HG02884 (cell line): ENCODE results near the gene ABCC4.
A peak's percentile ranks its signal among the peaks of the same experiment; 100 is the strongest.

Experiments used
- ATAC-seq: cut with Tn5 transposase; IDR thresholded peaks from one replicate; pipeline ENCODE4 v1.9.1; 2021; ENCODE audit warnings: mild to moderate bottlenecking, moderate library complexity; ENCODE audit not compliant: unreplicated experiment

Gene ABCC4

DNA sequence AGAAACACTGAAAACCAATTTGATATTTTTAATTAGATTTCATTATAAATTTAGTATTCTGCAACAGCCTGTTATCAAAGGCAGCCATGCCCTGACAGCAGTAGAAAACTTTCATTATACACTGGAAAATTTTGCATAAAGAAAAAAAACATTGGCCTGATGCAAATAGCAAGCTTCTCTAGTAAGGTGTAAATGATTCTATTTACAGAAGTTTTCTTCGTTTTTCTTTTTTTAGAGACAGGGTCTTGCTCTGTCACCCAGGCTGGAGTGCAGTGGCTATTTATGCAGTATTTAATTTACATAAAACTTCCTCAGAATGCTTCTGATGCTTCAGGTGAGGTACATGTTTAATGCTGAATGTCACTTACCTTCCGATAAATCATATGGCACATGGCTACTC, 67.0 kb downstream of the ABCC4 start:
- peak; percentile 79 for ATAC-seq

GRCh38 chr13:95233026-95233635, 68.1 kb downstream of the ABCC4 start:
- no peak for ATAC-seq

- ATAC-seq = no peak
Measured at GRCh38 chr13:95231393-95231792, 69.9 kb downstream of the ABCC4 start.

- no peak for ATAC-seq
Measured at GRCh38 chr13:95229855-95230254, 71.4 kb downstream of the ABCC4 start.

- no peak for ATAC-seq
Measured at GRCh38 chr13:95228130-95228529, 73.1 kb downstream of the ABCC4 start.

- peak; percentile 91 for ATAC-seq
Measured at GRCh38 chr13:95226932-95227695, 74.1 kb downstream of the ABCC4 start.

- no peak for ATAC-seq
Measured at GRCh38 chr13:95226476-95226875, 74.8 kb downstream of the ABCC4 start.

GRCh38 chr13:95226050-95226449, 75.2 kb downstream of the ABCC4 start:
- ATAC-seq = no peak

GRCh38 chr13:95224064-95224463, 77.2 kb downstream of the ABCC4 start:
- no peak for ATAC-seq

- no peak for ATAC-seq
Measured at GRCh38 chr13:95222733-95223018, 78.6 kb downstream of the ABCC4 start.

DNA sequence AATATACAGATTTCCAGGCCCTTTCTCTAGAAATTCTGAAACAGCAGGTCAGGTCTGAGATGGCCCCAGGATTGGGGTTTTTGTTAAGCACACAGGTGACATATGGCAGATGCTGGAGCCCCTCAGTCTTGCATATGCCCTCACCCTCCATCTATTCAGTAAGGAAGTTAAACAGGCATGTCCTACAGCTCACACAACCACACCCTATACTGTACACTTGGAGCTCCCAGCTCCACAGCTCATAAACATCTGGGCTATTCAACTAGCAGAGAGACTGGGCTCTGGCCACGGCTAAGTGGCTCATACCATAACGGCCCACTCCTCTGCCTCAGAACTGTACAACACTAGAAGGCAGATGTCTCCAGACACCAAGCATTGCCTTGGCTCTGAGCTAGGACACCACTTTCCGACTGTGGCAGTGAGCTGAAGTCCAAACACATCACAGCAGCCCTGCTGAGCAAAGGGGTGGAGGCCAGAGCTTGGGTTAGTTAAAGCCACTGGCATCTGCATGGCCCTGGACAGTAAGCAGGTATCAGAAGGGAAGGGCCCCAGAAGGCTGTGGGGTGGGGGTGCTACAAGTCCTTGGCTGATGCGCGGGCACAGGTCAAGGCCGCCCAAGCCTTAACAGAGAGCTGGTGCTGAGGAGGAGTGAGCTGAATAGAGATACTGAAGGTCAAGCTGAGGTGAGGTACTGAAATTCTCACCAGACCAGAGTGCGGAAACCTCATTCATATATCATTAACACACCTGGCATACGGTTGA, 79.1 kb downstream of the ABCC4 start:
- no peak for ATAC-seq

- no peak for ATAC-seq
Measured at GRCh38 chr13:95220611-95221010, 80.6 kb downstream of the ABCC4 start.

DNA sequence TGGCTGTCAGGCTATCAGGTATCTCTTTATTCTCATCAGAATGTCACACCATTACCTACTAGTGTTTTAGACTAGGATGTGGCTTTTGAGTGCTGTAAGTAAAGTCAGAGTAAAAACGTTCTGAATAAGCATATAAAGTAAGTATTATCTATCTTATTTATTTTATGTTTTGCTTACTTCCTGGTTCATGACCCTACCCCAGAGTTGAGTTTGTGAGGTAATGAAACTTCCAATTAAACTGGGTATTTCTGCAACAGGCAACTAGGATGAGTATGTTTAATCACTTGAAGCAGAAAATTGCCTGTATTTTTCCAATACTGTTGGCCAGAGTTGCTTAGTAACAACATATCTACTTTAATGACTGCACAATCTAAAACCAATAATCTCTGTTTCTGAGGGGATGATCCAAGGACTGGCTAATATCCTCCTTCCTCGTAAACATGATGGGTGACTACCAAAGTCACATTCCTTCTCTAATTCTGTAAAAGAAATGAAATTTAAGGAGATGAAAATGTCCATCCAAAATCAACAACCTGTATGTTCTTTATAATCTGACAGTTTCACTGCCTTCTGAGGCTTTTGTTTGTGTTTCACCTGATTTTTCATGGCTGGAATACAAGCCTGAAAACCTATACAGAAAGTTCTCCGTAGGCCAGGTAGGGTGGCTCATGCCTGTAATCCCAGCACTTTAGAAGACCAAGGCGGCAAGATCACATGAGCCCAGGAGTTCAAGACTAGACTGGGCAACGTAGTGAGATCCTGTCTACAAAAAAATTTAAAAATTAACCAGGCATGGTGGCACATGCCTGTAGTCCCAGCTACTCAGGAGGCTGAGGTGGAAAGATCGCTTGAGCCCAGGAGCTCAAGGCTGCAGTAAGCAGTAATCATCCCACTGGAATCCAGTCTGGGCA, 83.1 kb downstream of the ABCC4 start:
- no peak for ATAC-seq

DNA sequence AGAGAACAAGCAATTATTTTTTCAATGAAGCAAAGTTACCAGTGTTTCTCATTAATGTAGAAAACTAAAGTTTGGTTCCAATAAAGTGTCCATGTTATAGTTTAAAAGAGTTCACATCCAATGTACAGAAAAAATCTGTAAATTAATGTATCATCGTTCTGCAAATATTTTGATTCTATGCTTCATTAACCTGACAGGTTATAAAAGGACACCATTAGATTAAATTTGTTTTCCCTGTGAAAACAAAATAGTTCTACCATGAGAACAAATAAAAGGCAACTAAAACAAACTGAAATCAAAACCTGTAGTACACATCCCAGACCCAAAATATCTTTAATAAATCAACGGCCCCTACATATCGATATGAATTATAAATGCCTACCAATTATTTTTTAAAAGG, 85.1 kb downstream of the ABCC4 start:
- no peak for ATAC-seq

- ATAC-seq = no peak
Measured at GRCh38 chr13:95212983-95213850, 88.0 kb downstream of the ABCC4 start.

DNA sequence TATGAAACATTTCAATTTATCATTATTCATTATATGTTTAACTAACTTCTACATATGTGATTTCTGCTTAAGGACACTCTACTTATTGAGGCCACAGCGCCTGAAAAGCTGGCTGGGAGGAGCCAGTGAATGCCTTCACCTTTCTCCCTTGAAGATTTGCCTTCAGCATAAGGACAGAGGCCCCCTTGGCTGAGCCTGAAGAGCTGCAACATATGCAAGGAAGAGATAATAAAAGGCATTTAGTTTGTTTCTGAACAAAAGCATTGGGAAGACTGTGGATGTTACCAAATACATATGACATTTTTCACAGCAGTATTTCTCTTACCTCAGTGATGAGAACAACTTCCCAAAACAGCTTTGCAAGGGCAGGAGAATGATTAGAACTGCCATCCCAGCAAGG, 92.1 kb downstream of the ABCC4 start:
- ATAC-seq = no peak

DNA sequence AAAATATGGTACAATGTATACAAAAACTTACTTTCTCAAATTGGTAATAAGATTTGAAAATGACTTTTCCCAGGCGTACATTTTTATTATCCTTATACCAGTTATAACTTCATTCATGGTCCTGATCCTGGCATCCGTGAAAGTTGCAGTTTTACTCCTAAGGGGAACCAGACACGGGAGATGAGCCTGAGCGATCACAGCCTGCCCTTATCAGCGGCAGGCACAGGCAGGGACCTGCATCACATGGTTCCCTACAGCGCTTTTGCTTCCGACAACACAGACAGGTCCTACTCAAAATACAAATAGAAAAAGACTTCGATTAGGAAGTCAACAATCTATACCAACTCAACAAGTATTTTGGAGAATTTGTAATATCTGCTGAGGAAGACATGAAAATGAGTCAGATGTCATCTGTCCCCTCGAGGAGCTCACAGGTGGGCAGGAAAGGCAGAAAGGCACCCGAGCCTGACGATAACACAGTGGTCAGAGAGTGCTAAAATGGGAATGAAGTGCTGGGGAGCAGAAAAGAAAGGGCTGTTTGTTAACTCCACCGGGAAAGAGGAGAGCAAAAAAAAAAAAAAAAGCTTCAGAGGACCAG, 93.4 kb downstream of the ABCC4 start:
- ATAC-seq = peak; percentile 89

DNA sequence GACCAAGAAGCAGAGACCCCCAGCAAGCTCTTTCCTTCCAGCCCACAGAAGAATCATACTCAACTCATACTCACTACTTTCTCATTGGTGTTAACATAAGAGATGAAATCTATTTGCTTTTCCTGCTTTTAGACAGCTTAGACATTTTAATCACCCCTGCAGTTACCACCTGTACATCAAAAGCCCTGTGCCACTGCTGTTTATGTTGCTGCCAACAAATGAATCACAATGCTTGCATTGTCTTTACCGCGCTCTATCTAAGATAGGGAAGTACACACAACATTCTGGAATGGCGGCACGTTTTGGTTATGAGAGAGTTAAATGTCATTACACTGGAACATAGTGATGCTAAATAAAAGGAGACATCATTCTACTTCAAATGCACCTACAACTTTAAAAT, 95.1 kb downstream of the ABCC4 start:
- ATAC-seq = no peak

- no peak for ATAC-seq
Measured at GRCh38 chr13:95204231-95204765, 97.0 kb downstream of the ABCC4 start.
